IPS-NIHi11 (cell line): ENCODE data around the gene B4GALT5.

Experiments
- DNase-seq: peaks from one replicate; pipeline ENCODE4 v3.0.0; 2012; ENCODE audit warnings: mixed read lengths, low spot score

The B4GALT5 gene

GRCh38 chr20:49603209-49603627 is 110.5 kb downstream of the B4GALT5 start:
- peak; percentile 71 for DNase-seq

DNA sequence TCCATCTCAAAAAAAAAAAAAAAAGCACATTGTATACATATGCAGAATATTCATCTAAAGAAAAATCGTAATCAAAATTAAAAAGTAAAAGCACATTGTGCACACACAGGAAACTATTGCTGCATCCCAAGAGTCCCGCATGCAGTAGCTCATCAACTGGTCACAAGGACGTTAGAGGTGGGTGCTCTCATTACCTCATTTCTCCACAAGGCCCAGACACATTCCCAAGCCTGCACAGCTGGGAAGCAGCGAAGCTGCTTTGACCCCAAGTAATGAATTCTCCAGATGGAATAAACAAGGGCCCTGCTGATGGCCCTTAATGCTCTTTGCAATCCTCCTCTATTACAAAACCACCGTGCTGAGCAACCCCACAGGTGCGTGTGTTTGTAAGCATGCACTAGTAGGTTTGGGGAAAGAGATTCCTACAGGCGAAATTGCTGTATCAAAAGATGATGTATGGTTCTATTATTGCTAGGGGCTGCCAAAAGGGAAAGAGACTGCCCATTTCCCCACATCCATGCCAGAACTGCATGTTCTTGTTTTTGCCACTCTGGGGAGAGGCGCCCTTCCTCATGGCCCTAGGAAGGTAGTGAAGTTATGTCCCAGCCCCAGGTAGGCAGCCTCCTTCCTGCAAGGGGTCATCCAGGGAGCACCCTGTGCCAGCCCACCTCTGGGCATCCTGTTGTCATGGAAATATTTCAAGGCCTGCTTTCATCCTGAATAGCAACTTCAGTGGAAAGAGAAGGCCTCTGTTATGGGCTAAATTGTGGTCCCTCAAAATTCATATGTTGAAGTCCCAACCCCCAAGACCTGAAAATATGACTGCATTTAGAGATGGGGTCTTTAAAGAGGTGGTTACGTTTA is 111.1 kb downstream of the B4GALT5 start:
- no peak for DNase-seq

- DNase-seq: no peak
These were observed 112.3 kb downstream of the B4GALT5 start for GRCh38 chr20:49601153-49601924.

GRCh38 chr20:49599746-49600113 is 113.9 kb downstream of the B4GALT5 start:
- no peak for DNase-seq

DNA sequence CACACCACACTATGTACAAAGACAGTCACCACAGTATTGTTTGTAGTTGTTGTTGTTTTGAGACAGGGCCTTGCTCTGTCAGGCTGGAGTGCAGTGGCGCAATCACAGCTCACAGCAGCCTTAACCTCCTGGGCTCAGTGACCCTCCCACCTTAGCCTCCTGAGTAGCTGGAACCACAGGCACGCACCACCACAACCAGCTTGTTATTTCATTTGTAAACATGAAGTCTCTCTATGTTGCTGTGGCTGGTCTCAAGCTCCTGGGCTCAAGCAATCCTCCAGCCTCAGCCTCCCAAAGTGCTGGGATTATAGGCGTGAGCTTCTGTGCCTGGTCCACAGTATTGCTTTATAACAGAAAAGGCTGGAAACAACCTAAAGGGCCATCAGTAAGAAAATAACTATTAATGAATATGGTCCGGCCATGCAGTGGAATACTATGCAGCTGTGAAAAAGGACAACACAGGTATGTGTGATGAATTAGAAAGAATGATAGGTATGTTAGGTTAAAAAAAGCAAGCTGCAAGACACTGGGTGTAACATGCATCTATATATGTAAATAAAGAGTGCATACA is 115.8 kb downstream of the B4GALT5 start:
- no peak for DNase-seq

DNA sequence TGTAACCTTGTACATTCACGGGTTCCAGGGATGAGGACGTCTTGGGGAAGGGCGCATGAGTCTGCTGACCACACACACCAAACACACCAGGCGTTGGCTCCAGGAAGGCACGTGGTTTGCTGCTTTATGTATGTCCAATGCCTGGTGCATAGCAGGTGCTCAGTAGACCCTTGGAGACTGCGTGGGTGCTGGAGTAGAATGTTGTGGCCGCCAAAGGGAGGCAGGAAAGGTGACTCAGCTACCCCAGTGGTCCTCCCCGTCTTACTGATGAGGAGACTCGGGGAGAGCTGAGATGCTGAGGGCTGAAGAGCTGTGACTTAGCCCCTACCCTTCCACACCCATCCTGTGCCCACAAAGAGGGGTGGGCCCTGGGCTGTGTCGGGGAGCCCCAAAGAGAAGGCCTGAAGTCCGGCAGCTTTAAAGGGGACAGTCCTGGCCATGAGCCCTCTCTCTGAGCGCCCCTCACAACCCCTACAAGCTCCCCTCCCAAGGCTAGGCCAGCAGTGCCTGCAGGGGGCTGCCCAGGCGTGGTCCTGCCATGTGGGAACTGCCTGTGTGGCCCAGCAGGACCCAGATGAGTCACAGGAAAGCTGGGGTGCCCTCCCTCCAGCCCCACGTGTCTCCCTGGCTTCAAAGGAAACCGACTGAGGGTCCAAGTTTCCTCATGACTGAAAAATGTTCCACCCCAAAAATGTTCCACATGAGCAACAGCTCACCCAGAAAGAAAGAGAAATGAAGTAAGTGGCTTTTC is 117.7 kb downstream of the B4GALT5 start:
- DNase-seq: no peak

- no peak for DNase-seq
These were observed 118.3 kb downstream of the B4GALT5 start for GRCh38 chr20:49595346-49595745.

DNA sequence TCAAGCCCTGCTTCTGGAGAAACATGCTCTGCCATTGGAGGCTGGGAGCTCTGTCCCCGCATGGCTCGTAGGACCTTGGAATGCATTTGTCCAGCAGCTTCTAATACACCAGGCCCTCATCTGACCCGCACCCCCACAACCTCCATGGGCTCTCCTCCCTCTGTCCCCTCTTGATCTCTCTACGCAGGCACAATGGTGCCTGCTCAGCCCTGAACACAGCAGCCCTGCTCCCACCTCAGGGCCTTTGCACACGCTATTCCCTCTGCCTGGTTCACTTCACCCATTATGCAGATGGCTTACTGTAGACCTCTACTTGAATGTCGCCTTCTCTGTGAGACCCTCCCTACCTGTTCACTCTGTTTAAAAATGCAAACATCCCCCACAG is 118.8 kb downstream of the B4GALT5 start:
- no peak for DNase-seq

- DNase-seq: no peak
These were observed 119.3 kb downstream of the B4GALT5 start for GRCh38 chr20:49594143-49594930.

- no peak for DNase-seq
These were observed 120.1 kb downstream of the B4GALT5 start for GRCh38 chr20:49593466-49594142.

DNA sequence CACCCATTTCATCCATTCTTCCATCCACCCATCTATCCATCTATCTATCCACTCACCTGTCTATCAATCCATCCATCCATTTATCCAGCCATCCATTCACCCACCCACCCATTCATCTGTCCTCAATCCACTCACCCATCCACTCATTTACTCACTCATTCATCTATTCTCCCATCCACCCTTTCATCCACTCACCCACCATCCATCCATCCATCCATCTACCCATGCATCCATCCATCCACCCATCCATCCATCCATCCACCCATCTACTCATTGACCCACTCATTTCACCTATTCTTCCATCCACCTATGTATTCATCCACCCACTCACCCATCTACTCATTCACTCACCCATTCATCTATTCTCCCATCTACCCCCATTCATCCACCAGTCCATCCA is 121.6 kb downstream of the B4GALT5 start:
- no peak for DNase-seq

- no peak for DNase-seq
These were observed 122.3 kb downstream of the B4GALT5 start for GRCh38 chr20:49591217-49591865.

GRCh38 chr20:49590163-49591017 is 123.3 kb downstream of the B4GALT5 start:
- DNase-seq: no peak

- DNase-seq: no peak
These were observed 123.9 kb downstream of the B4GALT5 start for GRCh38 chr20:49589747-49590146.

DNA sequence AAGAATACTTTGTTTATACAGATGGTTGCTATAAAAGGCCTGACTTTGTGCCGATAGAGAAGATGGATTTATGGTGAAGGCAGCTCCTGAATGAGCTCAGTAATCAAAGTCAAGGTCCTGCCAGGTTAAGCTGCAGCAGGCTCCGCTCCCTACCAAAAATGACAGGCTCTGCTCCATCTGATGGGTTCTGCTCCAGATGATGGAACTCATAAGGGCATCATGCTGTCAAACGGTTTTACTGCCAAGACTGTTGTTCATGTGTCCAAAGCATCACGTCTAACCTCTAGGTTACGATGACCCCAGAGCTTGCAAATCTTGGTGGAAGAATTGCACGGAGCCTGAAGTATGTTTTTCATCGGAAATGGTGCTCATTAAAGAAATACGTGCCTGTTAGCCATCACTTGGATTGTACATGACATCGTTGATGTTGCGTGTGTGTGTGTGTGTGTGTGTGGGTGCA is 126.5 kb downstream of the B4GALT5 start:
- no peak for DNase-seq

DNA sequence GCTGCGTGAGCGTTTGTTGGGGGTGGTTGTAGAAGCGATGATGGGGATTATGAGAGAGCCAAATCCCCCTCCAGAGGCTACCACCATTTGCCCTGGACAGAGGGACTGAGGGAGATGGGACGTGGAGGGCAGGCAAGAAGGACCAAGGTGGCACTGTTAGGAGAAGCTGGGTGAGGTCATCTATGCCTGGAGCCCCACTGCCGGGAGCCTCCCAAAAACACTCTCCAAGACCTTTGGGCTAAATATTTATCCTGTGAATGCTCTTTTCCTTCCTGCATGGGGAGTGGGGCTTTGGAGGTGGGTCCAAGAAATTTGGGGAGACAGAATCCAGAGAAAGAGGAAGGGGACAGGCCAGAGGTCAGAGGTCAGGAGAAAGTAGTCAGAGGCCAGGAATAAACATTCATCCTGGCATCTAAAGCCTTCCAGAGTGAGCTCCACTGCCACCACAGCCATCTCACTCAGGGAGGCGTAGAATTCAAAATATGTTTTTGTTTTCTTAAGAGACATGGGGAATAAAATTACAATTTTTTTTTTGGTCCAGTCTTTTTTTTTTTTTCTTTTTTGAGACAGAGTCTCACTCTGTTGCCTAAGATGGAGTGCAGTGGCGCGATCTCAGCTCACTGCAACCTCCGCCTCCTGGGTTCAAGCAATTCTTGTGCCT is 128.0 kb downstream of the B4GALT5 start:
- no peak for DNase-seq

- DNase-seq: no peak
These were observed 129.0 kb downstream of the B4GALT5 start for GRCh38 chr20:49584418-49585382.
